ENCODE results near the gene ADIPOR2. TPM values are rescaled to one million over a fixed set of nuclear protein-coding genes. Genes with fewer than 3 reads are reported as not detected.
A peak's percentile ranks its signal among the peaks of the same experiment; 100 is the strongest.

ADIPOR2 gene
- total and polyA plus RNA-seq, 12 donors, result 18.5 to 47.7 (median 41.6) TPM

- 74 to 79% methylated on average over 27 of the region's 27 CpGs for WGBS, 2 donors
- no peaks in the 10 kb centered on the region for H3K36me3 ChIP-seq
- H3K9me3 ChIP-seq, result no peaks in the 10 kb centered on the region
- peaks cover 0 to 64% (median 0%) of the 10 kb centered on the region in 9 donors for H3K4me1 ChIP-seq
- H3K27ac ChIP-seq, result peak overlapping the region in 3 of 10 donors; percentile 56 to 93 (median 67)
- H3K27me3 ChIP-seq, result peaks cover 0 to 25% (median 9%) of the 10 kb centered on the region in 7 donors
- H3K4me3 ChIP-seq, result peak overlapping the region in 1 of 10 donors; percentile 39
- ATAC-seq (peak in 4 of 8 donors; percentile 23 to 46 (median 28)), DNase-seq (no peak)
- TF ChIP-seq, protein P1, sequence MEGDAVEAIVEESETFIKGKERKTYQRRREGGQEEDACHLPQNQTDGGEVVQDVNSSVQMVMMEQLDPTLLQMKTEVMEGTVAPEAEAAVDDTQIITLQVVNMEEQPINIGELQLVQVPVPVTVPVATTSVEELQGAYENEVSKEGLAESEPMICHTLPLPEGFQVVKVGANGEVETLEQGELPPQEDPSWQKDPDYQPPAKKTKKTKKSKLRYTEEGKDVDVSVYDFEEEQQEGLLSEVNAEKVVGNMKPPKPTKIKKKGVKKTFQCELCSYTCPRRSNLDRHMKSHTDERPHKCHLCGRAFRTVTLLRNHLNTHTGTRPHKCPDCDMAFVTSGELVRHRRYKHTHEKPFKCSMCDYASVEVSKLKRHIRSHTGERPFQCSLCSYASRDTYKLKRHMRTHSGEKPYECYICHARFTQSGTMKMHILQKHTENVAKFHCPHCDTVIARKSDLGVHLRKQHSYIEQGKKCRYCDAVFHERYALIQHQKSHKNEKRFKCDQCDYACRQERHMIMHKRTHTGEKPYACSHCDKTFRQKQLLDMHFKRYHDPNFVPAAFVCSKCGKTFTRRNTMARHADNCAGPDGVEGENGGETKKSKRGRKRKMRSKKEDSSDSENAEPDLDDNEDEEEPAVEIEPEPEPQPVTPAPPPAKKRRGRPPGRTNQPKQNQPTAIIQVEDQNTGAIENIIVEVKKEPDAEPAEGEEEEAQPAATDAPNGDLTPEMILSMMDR (IDR thresholded peaks at IDR 0.05), result no peak
- intact Hi-C loops (cut with DNase I), result no loop called here
Observed at GRCh38 chr12:1811281-1811947, 120.5 kb downstream of the ADIPOR2 start.

DNA sequence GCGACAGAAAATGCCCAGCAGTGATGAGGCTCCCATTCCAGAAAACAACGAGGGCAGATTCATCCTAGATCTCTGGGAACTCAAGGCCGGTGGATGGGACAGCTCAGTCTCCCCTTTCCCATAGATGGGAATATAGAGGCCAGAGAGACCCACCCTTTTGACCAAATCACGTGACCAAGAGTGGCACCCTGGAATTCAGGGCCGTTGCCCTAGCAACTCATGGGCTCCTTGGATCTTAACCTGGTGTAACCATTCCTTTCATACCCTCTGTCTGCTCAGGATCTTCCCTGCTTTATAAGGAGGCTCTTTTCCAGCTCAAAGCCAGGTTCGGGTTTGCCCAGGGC is 121.0 kb downstream of the ADIPOR2 start:
- intact Hi-C loops (cut with DNase I), result no loop called here
- no peaks in the 10 kb centered on the region for H3K36me3 ChIP-seq
- no peak for ATAC-seq
- no peak overlapping the region for H3K4me3 ChIP-seq
- peaks cover 0 to 60% (median 0%) of the 10 kb centered on the region in 9 donors for H3K4me1 ChIP-seq
- no peaks in the 10 kb centered on the region for H3K9me3 ChIP-seq
- 81 to 85% methylated on average over 6 of the region's 6 CpGs for WGBS, 2 donors
- DNase-seq, result no peak
- H3K27me3 ChIP-seq, result peaks cover 0 to 26% (median 11%) of the 10 kb centered on the region in 7 donors
- TF ChIP-seq, protein P1 (IDR thresholded peaks at IDR 0.05), result no peak
- peak overlapping the region in 7 of 10 donors; percentile 19 to 93 (median 58) for H3K27ac ChIP-seq

GRCh38 chr12:1812650-1813302 is 121.9 kb downstream of the ADIPOR2 start:
- H3K36me3 ChIP-seq, result no peaks in the 10 kb centered on the region
- H3K27me3 ChIP-seq, result peaks cover 0 to 26% (median 11%) of the 10 kb centered on the region in 7 donors
- 66 to 80% methylated on average over 17 of the region's 17 CpGs for WGBS, 2 donors
- TF ChIP-seq, protein P1 (IDR thresholded peaks at IDR 0.05), result no peak
- H3K4me3 ChIP-seq, result peak overlapping the region in 1 of 10 donors; percentile 9
- intact Hi-C loops (cut with DNase I), result no loop called here
- DNase-seq (peak in 1 of 2 donors; percentile 28), ATAC-seq (peak in 6 of 8 donors; percentile 59 to 74 (median 73))
- H3K4me1 ChIP-seq, result peaks cover 0 to 60% (median 0%) of the 10 kb centered on the region in 9 donors
- no peaks in the 10 kb centered on the region for H3K9me3 ChIP-seq
- H3K27ac ChIP-seq, result peak overlapping the region in 9 of 10 donors; percentile 19 to 93 (median 56)

DNA sequence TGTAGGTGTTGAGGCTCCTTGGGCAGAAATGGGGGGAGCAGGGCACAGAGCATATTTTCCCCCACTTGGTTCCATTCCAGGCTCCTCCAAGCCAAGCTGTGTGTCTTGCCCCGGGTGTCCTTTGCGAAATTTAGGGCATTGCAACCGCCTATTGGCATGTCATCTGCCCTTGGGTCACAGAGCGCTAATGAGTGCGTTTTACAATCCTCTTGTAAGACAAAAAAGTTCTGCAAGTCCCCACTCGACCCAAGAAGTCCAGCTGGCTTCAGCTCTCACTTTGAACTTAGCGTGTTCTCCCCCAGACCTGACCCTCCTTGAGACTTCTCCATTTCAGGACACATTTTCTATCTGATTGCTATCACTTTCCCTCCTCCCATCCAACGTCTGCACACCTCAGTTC is 123.4 kb downstream of the ADIPOR2 start:
- 81 to 87% methylated on average over 8 of the region's 8 CpGs for WGBS, 2 donors
- H3K27me3 ChIP-seq, result peaks cover 0 to 31% (median 11%) of the 10 kb centered on the region in 7 donors
- peak overlapping the region in 1 of 10 donors; percentile 93 for H3K27ac ChIP-seq
- no peak overlapping the region for H3K4me3 ChIP-seq
- ATAC-seq (no peak), DNase-seq (no peak)
- intact Hi-C loops (cut with DNase I), result loop anchor here in 1 of 10 donors (2.0 kb wide), 1 partner anchor 67 kb away; no protein-coding TSS in a partner anchor
- no peaks in the 10 kb centered on the region for H3K36me3 ChIP-seq
- no peaks in the 10 kb centered on the region for H3K9me3 ChIP-seq
- H3K4me1 ChIP-seq, result peaks cover 0 to 53% (median 0%) of the 10 kb centered on the region in 9 donors
- TF ChIP-seq, protein P1 (IDR thresholded peaks at IDR 0.05), result no peak
